ENCODE measurements around the gene CGRRF1. TPM values are rescaled to one million over a fixed set of nuclear protein-coding genes. Genes with fewer than 3 reads are reported as not detected.

CGRRF1 gene
- total RNA-seq, 1 donor from 2014 or later: 9.2 TPM

DNA sequence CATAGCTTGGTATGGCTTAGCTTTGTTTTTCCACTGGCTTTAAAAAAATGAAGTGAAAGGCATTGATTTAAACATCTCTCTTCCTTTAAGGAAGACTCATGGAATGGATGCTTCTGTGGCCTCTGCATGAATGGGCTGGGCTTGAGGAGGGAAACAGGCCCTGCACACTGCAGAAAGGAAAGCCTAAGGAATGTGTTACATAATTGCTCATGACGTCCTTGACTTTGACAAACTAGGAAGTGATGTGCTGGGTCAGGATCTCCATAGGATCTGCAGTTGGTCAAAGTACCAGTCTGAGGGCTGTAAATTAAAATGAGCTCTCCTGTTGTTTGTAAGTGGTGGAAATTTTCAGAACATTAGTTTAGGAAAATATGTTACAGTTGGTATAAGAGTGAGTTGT lies 69.9 kb downstream of the CGRRF1 start:
- no peak for ATAC-seq

DNA sequence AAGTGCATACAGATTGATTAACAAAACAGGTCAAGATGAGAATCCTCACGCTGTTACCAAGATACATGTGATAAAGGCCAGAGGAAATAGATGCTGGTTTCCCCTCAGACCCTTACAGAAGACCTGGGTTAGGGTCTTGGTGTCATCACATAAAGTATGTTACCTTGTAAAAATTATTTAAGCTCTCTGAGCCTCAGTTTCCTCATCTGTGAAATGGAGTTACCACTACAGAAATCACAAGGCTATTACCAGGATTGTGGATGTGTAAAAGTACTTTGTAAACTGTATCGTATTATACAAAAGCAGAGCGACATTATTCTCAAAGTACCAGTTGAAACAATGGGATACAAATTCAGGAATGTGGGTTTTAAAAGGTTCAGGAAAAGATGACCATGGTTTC lies 71.2 kb downstream of the CGRRF1 start:
- no peak for ATAC-seq

DNA sequence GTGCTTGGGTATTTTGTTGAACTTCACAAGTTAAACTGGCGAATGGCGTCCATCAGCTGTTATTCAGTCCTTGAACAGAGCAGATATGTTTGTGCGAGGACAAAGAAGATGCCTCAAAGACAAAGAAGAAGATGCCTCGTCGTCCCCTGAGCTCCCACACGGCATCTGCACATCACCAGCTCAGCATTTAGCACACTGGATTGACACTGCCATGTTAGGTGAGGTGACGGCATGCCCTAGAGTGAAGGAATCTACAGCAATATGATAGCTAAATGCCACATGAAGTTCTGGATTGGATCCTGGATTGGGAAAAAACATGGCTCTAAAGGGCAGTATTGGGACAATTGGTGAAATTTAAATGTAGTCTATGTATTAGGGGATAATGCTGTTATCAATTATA lies 72.6 kb downstream of the CGRRF1 start:
- ATAC-seq: no peak

- no peak for ATAC-seq
These were observed 74.4 kb downstream of the CGRRF1 start for GRCh38 chr14:54584097-54584496.

- ATAC-seq: no peak
These were observed 75.5 kb downstream of the CGRRF1 start for GRCh38 chr14:54585214-54585613.

Other genes starting within 250 kb of the CGRRF1 start
- gene CDKN3, start 112.9 kb upstream of the CGRRF1 start, total RNA-seq: 17.7 TPM
- gene CNIH1, start 68.5 kb upstream of the CGRRF1 start, total RNA-seq: 98.0 TPM
- 25.3 TPM for gene GMFB, start 20.9 kb upstream of the CGRRF1 start, total RNA-seq
- 1.5 TPM for gene SAMD4A, start 57.2 kb downstream of the CGRRF1 start, total RNA-seq